NCI-H2227 (cell line): ENCODE results near the gene HSPA2.
"Not testable (repeated sequence)": the region's sequence is repeated elsewhere in the genome, so short reads cannot be mapped to it uniquely, and the experiment has no call there.

Source experiments
- DNase-seq: peaks from one replicate; lab custom pipeline; 2025; ENCODE audit not compliant: unreplicated experiment; lab: John Stamatoyannopoulos, UW

HSPA2 gene

DNA sequence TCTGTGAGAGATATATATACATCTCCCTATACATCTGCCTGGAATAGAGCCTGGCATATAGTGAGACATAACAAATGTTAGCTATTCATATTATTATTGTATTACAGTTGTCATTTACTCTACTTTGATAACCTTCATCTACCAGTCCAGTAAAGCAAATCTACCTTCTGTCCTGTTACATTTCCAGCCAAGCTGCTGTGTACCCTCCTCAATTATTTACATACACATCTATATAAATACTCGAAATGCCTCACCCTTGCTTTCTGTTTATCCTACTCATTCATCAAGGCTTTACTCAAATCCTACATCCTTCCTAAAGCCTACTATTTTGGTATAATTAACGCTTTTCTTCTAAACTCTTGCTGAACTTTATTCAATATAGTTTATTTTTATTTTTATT lies 27.3 kb upstream of the HSPA2 start:
- no peak for DNase-seq

GRCh38 chr14:64515053-64515452 lies 25.5 kb upstream of the HSPA2 start:
- no peak for DNase-seq

GRCh38 chr14:64516969-64517368 lies 23.6 kb upstream of the HSPA2 start:
- no peak for DNase-seq

DNA sequence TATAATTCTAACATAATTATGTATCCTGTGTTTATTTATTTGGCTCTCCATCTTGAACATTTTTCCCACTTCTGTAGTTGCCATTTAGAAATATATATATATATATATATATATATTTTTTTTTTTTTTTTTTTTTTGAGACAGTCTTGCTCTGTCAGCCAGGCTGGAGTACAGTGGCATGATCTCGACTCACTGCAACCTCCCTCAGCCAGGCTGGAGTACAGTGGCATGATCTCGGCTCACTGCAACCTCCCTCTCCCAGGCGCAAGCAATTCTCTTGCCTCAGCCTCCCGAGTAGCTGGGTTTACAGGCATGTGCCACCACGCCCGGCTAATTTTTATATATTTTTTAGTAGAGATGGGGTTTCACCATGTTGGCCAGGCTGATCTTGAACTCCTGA lies 22.9 kb upstream of the HSPA2 start:
- not testable (repeated sequence) for DNase-seq

DNA sequence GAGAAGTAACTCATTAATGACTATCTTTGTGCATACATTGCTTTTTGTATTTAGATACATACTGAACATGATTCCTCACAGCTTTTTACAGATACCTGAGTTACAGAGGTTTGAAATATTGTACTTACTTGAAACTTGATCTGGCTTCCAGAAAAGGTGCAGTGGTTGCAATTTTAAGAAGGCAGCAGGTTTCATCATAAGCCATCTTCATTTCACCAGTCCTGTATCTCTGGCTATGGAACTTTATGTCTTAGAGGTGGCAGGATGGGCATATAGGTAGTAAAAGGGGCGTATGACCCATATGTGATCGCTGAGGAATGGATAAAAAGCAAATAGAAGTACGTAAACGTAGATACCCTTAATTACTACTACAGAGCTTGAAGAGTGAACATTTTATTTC lies 22.3 kb upstream of the HSPA2 start:
- DNase-seq: no peak

DNA sequence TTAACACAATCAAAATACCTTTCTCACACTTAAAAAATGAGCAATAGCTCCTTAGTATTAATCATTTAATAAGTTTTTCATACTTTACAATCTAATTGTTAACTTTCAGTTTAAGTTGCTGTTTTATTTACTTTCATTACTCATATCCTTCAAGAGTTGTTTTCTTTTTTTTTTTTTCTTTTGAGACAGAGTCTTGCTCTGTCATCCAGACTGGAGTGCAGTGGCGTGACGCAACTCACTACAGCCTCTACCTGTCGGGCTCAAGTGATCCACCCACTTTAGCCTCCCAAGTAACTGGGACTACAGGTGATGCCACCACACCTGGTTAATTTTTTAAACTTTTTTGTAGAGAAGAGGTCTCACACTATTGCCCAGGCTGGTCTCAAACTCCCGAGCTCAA lies 19.8 kb upstream of the HSPA2 start:
- DNase-seq: no peak

GRCh38 chr14:64522591-64523355 lies 17.8 kb upstream of the HSPA2 start:
- no peak for DNase-seq

GRCh38 chr14:64525354-64525753 lies 15.2 kb upstream of the HSPA2 start:
- DNase-seq: no peak

DNA sequence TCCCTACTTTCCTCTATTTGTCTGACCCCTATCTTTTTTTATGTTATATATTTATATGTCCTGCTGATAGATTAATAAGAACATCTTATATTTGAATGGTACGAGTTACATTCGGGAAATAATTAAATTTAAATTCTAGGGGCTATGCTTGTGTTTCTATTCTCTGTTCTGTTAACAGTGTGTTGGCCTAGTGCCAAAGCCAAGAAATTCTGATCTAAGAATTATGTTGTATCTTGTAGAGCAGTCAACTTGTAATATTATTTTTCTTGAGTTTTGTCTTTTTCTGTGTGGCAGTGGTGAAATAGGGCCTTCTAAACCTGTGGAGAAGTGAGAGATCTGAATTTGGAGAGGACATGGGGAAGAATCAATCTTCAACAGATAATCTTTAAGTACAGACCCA lies 9.0 kb upstream of the HSPA2 start:
- no peak for DNase-seq

DNA sequence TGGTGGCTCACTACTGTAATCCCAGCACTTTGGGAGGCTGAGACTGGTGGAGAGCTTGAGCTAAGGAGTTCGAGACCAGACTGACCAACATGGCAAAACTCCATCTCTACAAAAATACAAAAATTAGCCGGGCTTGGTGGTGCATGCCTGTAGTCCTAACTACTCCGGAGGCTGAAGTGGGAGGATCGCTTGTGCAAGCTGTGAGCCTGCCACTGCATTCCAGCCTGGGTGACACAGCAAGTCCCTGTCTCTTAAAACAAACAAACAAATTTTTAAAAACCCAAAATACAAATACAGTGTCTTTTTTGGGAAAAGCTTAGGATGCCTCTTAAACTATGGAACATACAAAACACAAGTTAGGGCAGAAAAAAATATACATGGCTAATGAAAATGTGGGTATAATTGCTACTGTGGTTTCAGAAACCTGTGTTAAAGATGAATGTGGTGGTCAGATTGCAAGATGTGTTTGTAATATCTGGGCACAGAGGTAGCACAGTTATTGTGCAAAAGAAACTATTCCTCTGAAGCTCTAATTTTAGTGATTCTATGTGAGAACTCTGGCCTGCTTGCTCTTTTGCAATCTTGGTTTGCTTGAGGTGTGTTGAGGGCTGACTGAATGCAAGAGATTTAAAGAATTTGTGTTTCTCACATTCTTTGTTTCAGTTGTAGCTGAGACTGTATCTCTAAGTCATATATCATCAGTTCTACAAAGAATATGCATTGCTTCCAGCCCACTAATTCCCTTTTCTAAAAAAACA lies 3.9 kb upstream of the HSPA2 start:
- no peak for DNase-seq

- no peak for DNase-seq
Observed at GRCh38 chr14:64541261-64541971, 875 bp downstream of the HSPA2 start.

- no peak for DNase-seq
Observed at GRCh38 chr14:64541972-64542835, 1.7 kb downstream of the HSPA2 start.

DNA sequence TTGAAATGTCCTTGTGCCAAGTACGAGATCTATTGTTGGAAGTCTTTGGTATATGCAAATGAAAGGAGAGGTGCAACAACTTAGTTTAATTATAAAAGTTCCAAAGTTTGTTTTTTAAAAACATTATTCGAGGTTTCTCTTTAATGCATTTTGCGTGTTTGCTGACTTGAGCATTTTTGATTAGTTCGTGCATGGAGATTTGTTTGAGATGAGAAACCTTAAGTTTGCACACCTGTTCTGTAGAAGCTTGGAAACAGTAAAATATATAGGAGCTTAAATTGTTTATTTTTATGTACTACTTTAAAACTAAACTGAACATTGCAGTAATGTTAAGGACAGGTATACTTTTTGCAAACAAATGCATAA lies 2.3 kb downstream of the HSPA2 start:
- no peak for DNase-seq

DNA sequence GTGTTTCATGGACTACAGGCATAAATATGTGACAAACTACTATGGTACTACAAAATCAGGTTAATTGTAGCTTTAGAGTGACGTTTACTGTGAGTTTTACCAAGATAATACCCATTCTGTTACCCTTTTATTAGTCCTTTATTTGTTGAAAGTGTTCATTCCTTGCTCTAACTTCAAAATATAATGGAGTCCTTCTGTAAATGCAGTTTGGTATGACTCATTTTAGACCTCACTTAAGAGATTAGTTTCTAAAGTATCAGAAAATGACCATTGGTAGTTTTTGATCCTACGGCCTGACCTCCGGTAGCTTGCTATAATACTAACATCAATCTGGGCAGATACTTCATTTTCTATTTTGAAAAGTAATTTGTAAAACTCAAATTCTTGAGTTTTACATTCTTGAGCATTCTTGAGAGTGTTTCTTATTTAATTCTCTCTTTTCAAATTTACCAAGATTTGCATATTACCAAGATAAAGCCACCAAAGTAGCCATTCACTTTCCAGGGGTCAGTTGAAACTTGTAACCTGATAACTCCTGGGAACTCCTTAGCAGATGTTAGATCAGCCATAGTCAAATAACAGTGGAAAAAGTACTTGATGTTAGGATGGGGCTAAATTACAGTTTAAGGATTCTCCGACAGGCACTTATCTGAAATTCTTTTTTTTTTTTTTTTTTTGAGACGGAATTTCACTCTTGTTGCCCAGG lies 4.2 kb downstream of the HSPA2 start:
- no peak for DNase-seq

DNA sequence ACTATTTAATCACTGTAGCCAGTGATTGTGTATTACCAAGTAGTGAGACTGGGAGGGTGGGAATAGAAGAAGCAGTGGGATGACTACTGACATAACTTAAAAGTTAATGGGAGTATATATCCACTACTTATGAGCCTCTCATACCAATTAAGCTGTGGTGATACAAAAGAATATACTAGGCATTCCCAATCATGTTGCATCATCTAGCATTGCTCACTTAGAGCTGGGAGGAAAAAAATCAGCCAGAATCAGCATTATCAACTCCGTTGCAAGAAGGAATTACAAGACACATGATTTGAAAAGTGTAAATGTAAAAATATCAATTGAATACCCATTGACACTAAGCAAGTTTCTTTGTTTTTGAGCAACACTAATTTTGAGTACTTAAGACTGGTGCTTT lies 8.5 kb downstream of the HSPA2 start:
- no peak for DNase-seq

- DNase-seq: peak; percentile 51
Observed at GRCh38 chr14:64549791-64550620, 9.5 kb downstream of the HSPA2 start, which contains the start of gene PPP1R36. Gene PPP1R36, plus strand, starts transcription at chr14:64549961. Its CDS starts 37 bp downstream, at chr14:64549998.

- no peak for DNase-seq
Observed at GRCh38 chr14:64550621-64551333, 10.2 kb downstream of the HSPA2 start.

GRCh38 chr14:64554556-64554955 lies 14.0 kb downstream of the HSPA2 start:
- no peak for DNase-seq

GRCh38 chr14:64556526-64556925 lies 16.0 kb downstream of the HSPA2 start:
- DNase-seq: no peak
